ENCODE data around the gene DPP3. TPM values are rescaled to one million over a fixed set of nuclear protein-coding genes. Genes with fewer than 3 reads are reported as not detected.

Gene DPP3
- total and polyA plus RNA-seq, 2 of the 4 experiments (the other 2 are of a cell fraction): 51.8 to 66.3 TPM

DNA sequence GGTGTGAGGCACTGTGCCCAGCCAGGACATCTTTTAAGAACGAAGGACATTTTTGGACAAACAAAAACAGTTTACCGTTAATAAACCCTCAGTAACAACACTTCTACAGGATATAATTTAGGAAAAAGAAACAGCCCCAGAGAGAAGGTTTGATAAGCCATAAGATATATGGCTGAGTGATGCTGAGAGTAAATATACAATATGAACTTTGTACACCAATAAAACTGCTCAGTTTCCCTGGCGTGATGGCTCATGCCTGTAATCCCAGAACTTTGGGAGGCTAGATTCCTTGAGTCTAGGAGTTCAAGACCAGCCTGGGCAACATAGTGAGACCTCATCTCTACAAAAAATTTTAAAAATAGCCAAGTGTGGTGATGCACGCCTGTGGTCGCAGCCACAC is 18.3 kb downstream of the DPP3 start:
- Histone ChIP-seq H4K8ac (ENCODE audit: low read depth in 2 of 2, low read length in 2 of 2) (no peak overlapping the region), H3K23ac (ENCODE audit: low read depth, low read length) (no peak overlapping the region), H3K14ac (replicated peaks; ENCODE audit: low read depth, low read length) (no peak overlapping the region), H3K18ac (ENCODE audit: low read depth, low read length) (no peak overlapping the region), H3K4me1 (ENCODE audit: control insufficient read depth, insufficient read depth, low read length) (no peaks in the 10 kb centered on the region), H3K4me3 (ENCODE audit: insufficient read depth, low read depth, low read length) (no peak overlapping the region), H2AK5ac (ENCODE audit: low read depth, low read length) (no peak overlapping the region), H3K56ac (ENCODE audit: extremely low read depth, insufficient read depth, low read length) (no peak overlapping the region), H3K4me2 (ENCODE audit: low read depth, low read length) (no peak overlapping the region), H3K36me3 (ENCODE audit: control insufficient read depth, insufficient read depth, low read length) (peaks cover 29% of the 10 kb centered on the region), H2BK20ac (ENCODE audit: low read depth, low read length) (no peak overlapping the region), H2BK5ac (ENCODE audit: low read depth, low read length, poor library complexity, severe bottlenecking) (no peak overlapping the region), H3K9me3 (ENCODE audit: control insufficient read depth, insufficient read depth, low read length) (no peaks in the 10 kb centered on the region), H3K9me1 (ENCODE audit: insufficient read depth, low read length) (no peaks in the 10 kb centered on the region), H3K9ac (ENCODE audit: low read depth, low read length) (no peak overlapping the region), H3K27me3 (ENCODE audit: control insufficient read depth, insufficient read depth, low read length) (no peaks in the 10 kb centered on the region), H3K27ac (ENCODE audit: insufficient read depth, low read length) (no peak overlapping the region), H2BK120ac (ENCODE audit: low read depth, low read length) (no peak overlapping the region), H3K4ac (ENCODE audit: low read depth, low read length) (no peak overlapping the region), H2AFZ (replicated peaks; ENCODE audit: low read length, poor library complexity) (no peak overlapping the region), H2AK9ac (replicated peaks; ENCODE audit: low read depth, low read length, poor library complexity) (no peak overlapping the region), H3K79me1 (ENCODE audit: low read depth in 1 of 2, low read length in 2 of 2) (no peaks in the 10 kb centered on the region), H4K5ac (ENCODE audit: low read depth, low read length) (no peak overlapping the region), H4K91ac (ENCODE audit: insufficient read depth, low read depth, low read length) (no peak overlapping the region), H2BK15ac (ENCODE audit: low read depth, low read length) (no peak overlapping the region), H4K20me1 (ENCODE audit: insufficient read depth, low read length) (no peaks in the 10 kb centered on the region)
- dilution Hi-C loops (cut with HindIII; ENCODE audit: low sequenced_read_pairs, unreplicated experiment): no loop called here
- no CpG with 5 or more reads among the region's 5 CpGs for WGBS, 2 experiments (ENCODE audit: extremely low coverage in 2 of 2, insufficient read length in 1 of 2)
- POLR2A ChIA-PET (ENCODE audit: unreplicated experiment): interaction anchor here (0.6 kb wide), 1 partner anchor 142 kb away, joined by 3 read pairs; no protein-coding TSS in a partner anchor
- in situ Hi-C loops (cut with MboI; ENCODE audit: low sequenced_read_pairs): no loop called here
- no peak for ATAC-seq (ENCODE audit: low read depth)
- CTCF ChIA-PET: interaction anchor here (0.7 kb wide), 2 partner anchors 12 to 20 kb away, joined by 3 to 8 read pairs; partner anchors contain the start of gene BBS1
- TF ChIP-seq FOS (IDR thresholded peaks at IDR 0.05; ENCODE audit: low read depth, low read length) (no peak), MAZ (IDR thresholded peaks at IDR 0.05; ENCODE audit: borderline replicate concordance, low read depth, low read length) (no peak), RAD21 (IDR thresholded peaks at IDR 0.05; ENCODE audit: low read length) (no peak), POLR2A (IDR thresholded peaks at IDR 0.05; ENCODE audit: low read depth, low read length) (no peak), RFX5 (IDR thresholded peaks at IDR 0.05; ENCODE audit: low read depth, low read length) (no peak), CHD1 (IDR thresholded peaks at IDR 0.05; ENCODE audit: low read depth, low read length) (no peak), MXI1 (IDR thresholded peaks at IDR 0.05; ENCODE audit: borderline replicate concordance, low read depth, low read length) (no peak), CEBPB (IDR thresholded peaks at IDR 0.05; ENCODE audit: low read depth, low read length) (no peak), RCOR1 (IDR thresholded peaks at IDR 0.05; ENCODE audit: insufficient replicate concordance, low read length) (no peak), SMC3 (IDR thresholded peaks at IDR 0.05; ENCODE audit: low read depth, low read length) (no peak), BHLHE40 (IDR thresholded peaks at IDR 0.05; ENCODE audit: low read depth, low read length) (no peak), MAFK (IDR thresholded peaks at IDR 0.05; ENCODE audit: low read depth, low read length) (no peak)
- TF ChIP-seq, protein P1, sequence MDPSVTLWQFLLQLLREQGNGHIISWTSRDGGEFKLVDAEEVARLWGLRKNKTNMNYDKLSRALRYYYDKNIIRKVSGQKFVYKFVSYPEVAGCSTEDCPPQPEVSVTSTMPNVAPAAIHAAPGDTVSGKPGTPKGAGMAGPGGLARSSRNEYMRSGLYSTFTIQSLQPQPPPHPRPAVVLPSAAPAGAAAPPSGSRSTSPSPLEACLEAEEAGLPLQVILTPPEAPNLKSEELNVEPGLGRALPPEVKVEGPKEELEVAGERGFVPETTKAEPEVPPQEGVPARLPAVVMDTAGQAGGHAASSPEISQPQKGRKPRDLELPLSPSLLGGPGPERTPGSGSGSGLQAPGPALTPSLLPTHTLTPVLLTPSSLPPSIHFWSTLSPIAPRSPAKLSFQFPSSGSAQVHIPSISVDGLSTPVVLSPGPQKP (IDR thresholded peaks at IDR 0.05; ENCODE audit: borderline replicate concordance, low read depth, low read length): no peak
- TF ChIP-seq, protein P2, sequence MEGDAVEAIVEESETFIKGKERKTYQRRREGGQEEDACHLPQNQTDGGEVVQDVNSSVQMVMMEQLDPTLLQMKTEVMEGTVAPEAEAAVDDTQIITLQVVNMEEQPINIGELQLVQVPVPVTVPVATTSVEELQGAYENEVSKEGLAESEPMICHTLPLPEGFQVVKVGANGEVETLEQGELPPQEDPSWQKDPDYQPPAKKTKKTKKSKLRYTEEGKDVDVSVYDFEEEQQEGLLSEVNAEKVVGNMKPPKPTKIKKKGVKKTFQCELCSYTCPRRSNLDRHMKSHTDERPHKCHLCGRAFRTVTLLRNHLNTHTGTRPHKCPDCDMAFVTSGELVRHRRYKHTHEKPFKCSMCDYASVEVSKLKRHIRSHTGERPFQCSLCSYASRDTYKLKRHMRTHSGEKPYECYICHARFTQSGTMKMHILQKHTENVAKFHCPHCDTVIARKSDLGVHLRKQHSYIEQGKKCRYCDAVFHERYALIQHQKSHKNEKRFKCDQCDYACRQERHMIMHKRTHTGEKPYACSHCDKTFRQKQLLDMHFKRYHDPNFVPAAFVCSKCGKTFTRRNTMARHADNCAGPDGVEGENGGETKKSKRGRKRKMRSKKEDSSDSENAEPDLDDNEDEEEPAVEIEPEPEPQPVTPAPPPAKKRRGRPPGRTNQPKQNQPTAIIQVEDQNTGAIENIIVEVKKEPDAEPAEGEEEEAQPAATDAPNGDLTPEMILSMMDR (conservative IDR thresholded peaks at IDR 0.05; ENCODE audit: low read depth, low read length): no peak
- no TSS peak for BruUV-seq (replicated peaks)
- intact Hi-C loops (cut with micrococcal nuclease): no loop called here
- DNase-seq: no peak

Data from IMR-90 (cell line).